Measurements from ENCODE around the gene ZFAND6.

The ZFAND6 gene

GRCh38 chr15:80167936-80168335, 108.5 kb downstream of the ZFAND6 start:
- in situ Hi-C loops (cut with HindIII; ENCODE audit: low sequenced_read_pairs), result no loop called here

- in situ Hi-C loops (cut with HindIII; ENCODE audit: low sequenced_read_pairs), result no loop called here
Observed at GRCh38 chr15:80168421-80168820, 108.9 kb downstream of the ZFAND6 start.

- in situ Hi-C loops (cut with HindIII; ENCODE audit: low sequenced_read_pairs), result no loop called here
Observed at GRCh38 chr15:80169768-80170357, 110.4 kb downstream of the ZFAND6 start.

GRCh38 chr15:80170596-80170995, 111.1 kb downstream of the ZFAND6 start:
- in situ Hi-C loops (cut with HindIII; ENCODE audit: low sequenced_read_pairs), result no loop called here

- in situ Hi-C loops (cut with HindIII; ENCODE audit: low sequenced_read_pairs), result no loop called here
Observed at GRCh38 chr15:80171787-80172186, 112.3 kb downstream of the ZFAND6 start.

- in situ Hi-C loops (cut with HindIII; ENCODE audit: low sequenced_read_pairs), result no loop called here
Observed at GRCh38 chr15:80172401-80172800, 112.9 kb downstream of the ZFAND6 start.

GRCh38 chr15:80173022-80173759, 113.7 kb downstream of the ZFAND6 start:
- in situ Hi-C loops (cut with HindIII; ENCODE audit: low sequenced_read_pairs), result no loop called here

- in situ Hi-C loops (cut with HindIII; ENCODE audit: low sequenced_read_pairs), result no loop called here
Observed at GRCh38 chr15:80174017-80174746, 114.7 kb downstream of the ZFAND6 start.

GRCh38 chr15:80175436-80175835, 116.0 kb downstream of the ZFAND6 start:
- in situ Hi-C loops (cut with HindIII; ENCODE audit: low sequenced_read_pairs), result no loop called here

- in situ Hi-C loops (cut with HindIII; ENCODE audit: low sequenced_read_pairs), result no loop called here
Observed at GRCh38 chr15:80176443-80176842, 117.0 kb downstream of the ZFAND6 start.

- in situ Hi-C loops (cut with HindIII; ENCODE audit: low sequenced_read_pairs), result no loop called here
Observed at GRCh38 chr15:80177156-80177555, 117.7 kb downstream of the ZFAND6 start.

- in situ Hi-C loops (cut with HindIII; ENCODE audit: low sequenced_read_pairs), result no loop called here
Observed at GRCh38 chr15:80179025-80179759, 119.7 kb downstream of the ZFAND6 start.

- in situ Hi-C loops (cut with HindIII; ENCODE audit: low sequenced_read_pairs), result no loop called here
Observed at GRCh38 chr15:80179935-80180334, 120.5 kb downstream of the ZFAND6 start.

- in situ Hi-C loops (cut with HindIII; ENCODE audit: low sequenced_read_pairs), result no loop called here
Observed at GRCh38 chr15:80180468-80180867, 121.0 kb downstream of the ZFAND6 start.

GRCh38 chr15:80180986-80181385, 121.5 kb downstream of the ZFAND6 start:
- in situ Hi-C loops (cut with HindIII; ENCODE audit: low sequenced_read_pairs), result no loop called here

GRCh38 chr15:80182611-80183261, 123.3 kb downstream of the ZFAND6 start:
- in situ Hi-C loops (cut with HindIII; ENCODE audit: low sequenced_read_pairs), result no loop called here

- in situ Hi-C loops (cut with HindIII; ENCODE audit: low sequenced_read_pairs), result no loop called here
Observed at GRCh38 chr15:80183306-80183705, 123.8 kb downstream of the ZFAND6 start.

- in situ Hi-C loops (cut with HindIII; ENCODE audit: low sequenced_read_pairs), result no loop called here
Observed at GRCh38 chr15:80183886-80184285, 124.4 kb downstream of the ZFAND6 start.

GRCh38 chr15:80184554-80184953, 125.1 kb downstream of the ZFAND6 start:
- in situ Hi-C loops (cut with HindIII; ENCODE audit: low sequenced_read_pairs), result no loop called here

- in situ Hi-C loops (cut with HindIII; ENCODE audit: low sequenced_read_pairs), result no loop called here
Observed at GRCh38 chr15:80185152-80185551, 125.7 kb downstream of the ZFAND6 start.

- in situ Hi-C loops (cut with HindIII; ENCODE audit: low sequenced_read_pairs), result no loop called here
Observed at GRCh38 chr15:80186066-80186465, 126.6 kb downstream of the ZFAND6 start.
